MM.1S (cell line): ENCODE results near the gene BTBD9.

Experiments
- DNase-seq: peaks from one replicate; pipeline ENCODE4 v3.0.0-alpha.2; 2015
- H2AFZ ChIP-seq: fragments of 300-600 bp; sonication (generic); 2 replicates; pipeline ENCODE4 v1.6.0; 2016; ENCODE audit warnings: antibody characterized with exemption, low read length
- H3F3A ChIP-seq: fragments of 300-600 bp; sonication (generic); 2 replicates; pipeline ENCODE4 v1.6.1; 2016; ENCODE audit warnings: mild to moderate bottlenecking, antibody characterized with exemption, low read length, moderate library complexity, mixed read lengths; ENCODE audit not compliant: insufficient read depth
- H3K27ac ChIP-seq: fragments of 300-600 bp; sonication (generic); 2 replicates; pipeline ENCODE4 v1.5.1; 2016; ENCODE audit warnings: mild to moderate bottlenecking, low read length
- H3K27me3 ChIP-seq: fragments of 300-600 bp; sonication (generic); replicated peaks from 2 replicates; pipeline ENCODE4 v1.6.0; 2016; ENCODE audit warnings: low read length; ENCODE audit not compliant: insufficient read depth
- H3K36me3 ChIP-seq: fragments of 300-600 bp; sonication (generic); replicated peaks from 2 replicates; pipeline ENCODE4 v1.6.1; 2016; ENCODE audit warnings: mild to moderate bottlenecking, low read length, mixed read lengths; ENCODE audit not compliant: insufficient read depth
- H3K4me1 ChIP-seq: fragments of 300-600 bp; sonication (generic); 2 replicates; pipeline ENCODE4 v1.6.1; 2016; ENCODE audit warnings: low read length, mixed read lengths
- H3K4me2 ChIP-seq: fragments of 300-600 bp; sonication (generic); 2 replicates; pipeline ENCODE4 v1.6.0; 2016; ENCODE audit warnings: low read depth, low read length
- H3K4me3 ChIP-seq: fragments of 300-600 bp; sonication (generic); 2 replicates; pipeline ENCODE4 v1.5.1; 2016; ENCODE audit warnings: low read length, mixed read lengths
- H3K79me2 ChIP-seq: fragments of 300-600 bp; sonication (generic); 2 replicates; pipeline ENCODE4 v1.6.1; 2016; ENCODE audit warnings: mixed run types, low read length, mixed read lengths
- H3K9ac ChIP-seq: fragments of 300-600 bp; sonication (generic); 2 replicates; pipeline ENCODE4 v1.6.1; 2016; ENCODE audit warnings: low read length, mixed read lengths
- H3K9me2 ChIP-seq: fragments of 300-600 bp; sonication (generic); replicated peaks from 2 replicates; pipeline ENCODE4 v1.6.1; 2016; ENCODE audit warnings: mild to moderate bottlenecking, low read length, mixed read lengths; ENCODE audit not compliant: insufficient read depth
- H3K9me3 ChIP-seq: fragments of 300-600 bp; sonication (generic); replicated peaks from 2 replicates; pipeline ENCODE4 v1.6.1; 2016; ENCODE audit warnings: mild to moderate bottlenecking, low read length, mixed read lengths; ENCODE audit not compliant: insufficient read depth
- H4K20me1 ChIP-seq: fragments of 300-600 bp; sonication (generic); 2 replicates; pipeline ENCODE4 v1.6.1; 2016; ENCODE audit warnings: mild to moderate bottlenecking, low read length, moderate library complexity, mixed read lengths; ENCODE audit not compliant: insufficient read depth
- CTCF ChIP-seq: fragments of 300-600 bp; sonication (generic); IDR thresholded peaks from 2 replicates; pipeline ENCODE4 v1.5.1; 2016; ENCODE audit warnings: antibody characterized with exemption, low read length, mixed read lengths
- EZH2 ChIP-seq: fragments of 300-600 bp; sonication (generic); optimal IDR thresholded peaks from 2 replicates; pipeline ENCODE3; 2017; ENCODE audit warnings: low read depth, mild to moderate bottlenecking, antibody characterized with exemption, low read length, mixed read lengths
- EZH2phosphoT487 ChIP-seq: fragments of 300-600 bp; sonication (generic); IDR thresholded peaks from 2 replicates; pipeline ENCODE4 v1.6.1; 2018; ENCODE audit warnings: antibody characterized with exemption, low read length

Gene BTBD9

GRCh38 chr6:38505826-38506225 is 133.9 kb downstream of the BTBD9 start:
- H3K27ac ChIP-seq, result no peak overlapping the region
- DNase-seq, result no peak
- TF ChIP-seq EZH2phosphoT487, result no peak
- no peak for TF ChIP-seq EZH2
- TF ChIP-seq CTCF, result no peak

GRCh38 chr6:38504996-38505395 is 134.7 kb downstream of the BTBD9 start:
- H3K79me2 ChIP-seq, result no peaks in the 10 kb centered on the region
- H3K4me1 ChIP-seq, result no peaks in the 10 kb centered on the region
- no peaks in the 10 kb centered on the region for H3K9me3 ChIP-seq
- H3K27ac ChIP-seq, result no peak overlapping the region
- H3K4me2 ChIP-seq, result no peak overlapping the region
- H3K9ac ChIP-seq, result no peak overlapping the region
- DNase-seq, result no peak
- no peaks in the 10 kb centered on the region for H3K9me2 ChIP-seq
- H3K27me3 ChIP-seq, result no peaks in the 10 kb centered on the region
- TF ChIP-seq CTCF (no peak), EZH2phosphoT487 (no peak), EZH2 (no peak)
- H3K36me3 ChIP-seq, result no peaks in the 10 kb centered on the region
- no peaks in the 10 kb centered on the region for H4K20me1 ChIP-seq
- H2AFZ ChIP-seq, result no peak overlapping the region
- no peak overlapping the region for H3K4me3 ChIP-seq
- H3F3A ChIP-seq, result no peaks in the 10 kb centered on the region

More at GRCh38 chr6:38505826-38506225, 133.9 kb downstream of the BTBD9 start:
- H3K9ac ChIP-seq, result no peak overlapping the region
- H3K79me2 ChIP-seq, result no peaks in the 10 kb centered on the region
- H3F3A ChIP-seq, result no peaks in the 10 kb centered on the region
- no peak overlapping the region for H3K4me3 ChIP-seq
- no peaks in the 10 kb centered on the region for H3K9me3 ChIP-seq
- H3K36me3 ChIP-seq, result no peaks in the 10 kb centered on the region
- H4K20me1 ChIP-seq, result no peaks in the 10 kb centered on the region
- no peaks in the 10 kb centered on the region for H3K4me1 ChIP-seq
- no peaks in the 10 kb centered on the region for H3K27me3 ChIP-seq
- H2AFZ ChIP-seq, result no peak overlapping the region
- no peak overlapping the region for H3K4me2 ChIP-seq
- H3K9me2 ChIP-seq, result no peaks in the 10 kb centered on the region

GRCh38 chr6:38503960-38504682 is 135.6 kb downstream of the BTBD9 start:
- Histone ChIP-seq H3K4me3 (no peak overlapping the region), H3K9me3 (no peaks in the 10 kb centered on the region), H3K36me3 (no peaks in the 10 kb centered on the region), H4K20me1 (no peaks in the 10 kb centered on the region), H3K4me1 (no peaks in the 10 kb centered on the region), H3K4me2 (no peak overlapping the region), H3K9ac (no peak overlapping the region), H3K79me2 (no peaks in the 10 kb centered on the region), H3F3A (no peaks in the 10 kb centered on the region), H2AFZ (no peak overlapping the region), H3K27me3 (no peaks in the 10 kb centered on the region), H3K27ac (no peak overlapping the region), H3K9me2 (no peaks in the 10 kb centered on the region)
- no peak for DNase-seq
- TF ChIP-seq CTCF (no peak), EZH2 (no peak), EZH2phosphoT487 (no peak)
